SK-N-SH (cell line): Measurements from ENCODE around the gene DNHD1. TPM values are rescaled to one million over a fixed set of nuclear protein-coding genes. Genes with fewer than 3 reads are reported as not detected.

Experiments used
- CTCF ChIA-PET: fragments of 300-600, 350-600 bp; formaldehyde crosslinking; extraction: SDS; loops from one replicate; lab custom pipeline; 2021; lab: Yijun Ruan, JAX
- POLR2A ChIA-PET: fragments of 350-600 bp; sonication (Branson Sonifier 250); formaldehyde crosslinking; extraction: SDS; loops from one replicate; lab custom pipeline; 2020; ENCODE audit warnings: antibody characterized with exemption, inconsistent platforms; lab: Yijun Ruan, JAX
- DNase-seq: peaks from one replicate; pipeline ENCODE4 v3.0.0; 2012
- H2AFZ ChIP-seq: fragments of 200-600 bp; sonication (generic); 2 replicates; pipeline ENCODE4 v1.8.1; 2016; ENCODE audit warnings: antibody characterized with exemption, mild to moderate bottlenecking, low read depth
- H3F3A ChIP-seq: fragments of 200-600 bp; sonication (generic); replicated peaks from 2 replicates; pipeline ENCODE3; 2016; ENCODE audit warnings: antibody characterized with exemption, mild to moderate bottlenecking; ENCODE audit not compliant: insufficient read depth
- H3K27ac ChIP-seq, 2 experiments: fragments of 200-500 bp in 1 of 2; fragments of 200-600 bp in 1 of 2; sonication (Bioruptor generic) in 1 of 2; sonication (generic), shearing (Covaris generic) in 1 of 2; 2 replicates each; pipeline versions ENCODE4 v1.5.1 to v1.6.1; 2014 to 2016; ENCODE audit warnings: low read depth in 2 of 2, inconsistent platforms in 1 of 2, low read length in 1 of 2, mild to moderate bottlenecking in 1 of 2, mixed read lengths in 1 of 2
- H3K27me3 ChIP-seq: fragments of 200-600 bp; sonication (generic), shearing (Covaris generic); 2 replicates; pipeline ENCODE4 v1.6.1; 2016; ENCODE audit warnings: mixed run types; ENCODE audit not compliant: insufficient read depth
- H3K36me3 ChIP-seq, 2 experiments: fragments of 200-500 bp in 1 of 2; fragments of 200-600 bp in 1 of 2; sonication (Bioruptor generic) in 1 of 2; sonication (generic) in 1 of 2; replicated peaks in 1 of 2; 2 replicates each; pipeline versions ENCODE3 to v1.5.1; 2014 to 2016; ENCODE audit warnings: low read length in 1 of 2, mild to moderate bottlenecking in 1 of 2; ENCODE audit not compliant: insufficient read depth in 2 of 2, control insufficient read depth in 1 of 2
- H3K4me1 ChIP-seq, 2 experiments: fragments of 200-500 bp in 1 of 2; fragments of 200-600 bp in 1 of 2; sonication (Bioruptor generic) in 1 of 2; sonication (generic), shearing (Covaris generic) in 1 of 2; 2 replicates each; pipeline versions ENCODE4 v1.5.1 to v1.6.1; 2014 to 2016; ENCODE audit warnings: low read depth in 1 of 2, low read length in 1 of 2, mixed run types in 1 of 2; ENCODE audit not compliant: insufficient read depth in 2 of 2, control insufficient read depth in 1 of 2
- H3K4me2 ChIP-seq: fragments of 200-600 bp; sonication (generic), shearing (Covaris generic); 2 replicates; pipeline ENCODE4 v1.6.1; 2017; ENCODE audit warnings: mixed run types
- H3K4me3 ChIP-seq, 2 experiments: fragments of 200-500 bp in 1 of 2; fragments of 200-600 bp in 1 of 2; sonication (Bioruptor generic) in 1 of 2; sonication (generic), shearing (Covaris generic) in 1 of 2; 2 replicates each; pipeline versions ENCODE4 v1.5.1 to v1.8.1; 2014 to 2016; ENCODE audit warnings: low read depth in 2 of 2, inconsistent platforms in 1 of 2, low read length in 1 of 2, mild to moderate bottlenecking in 1 of 2, mixed read lengths in 1 of 2, moderate library complexity in 1 of 2
- H3K79me2 ChIP-seq: fragments of 200-600 bp; sonication (generic); 2 replicates; pipeline ENCODE4 v1.8.1; 2017; ENCODE audit warnings: mild to moderate bottlenecking; ENCODE audit not compliant: insufficient read depth
- H3K9ac ChIP-seq: fragments of 200-600 bp; sonication (generic); 2 replicates; pipeline ENCODE4 v1.6.1; 2017; ENCODE audit warnings: mixed run types
- H3K9me2 ChIP-seq: fragments of 200-600 bp; sonication (generic); 2 replicates; pipeline ENCODE4 v1.6.1; 2017; ENCODE audit warnings: mixed run types
- H3K9me3 ChIP-seq: fragments of 200-600 bp; sonication (generic); 2 replicates; pipeline ENCODE4 v1.6.1; 2017; ENCODE audit warnings: mixed run types, mild to moderate bottlenecking, moderate library complexity
- H4K20me1 ChIP-seq: fragments of 200-600 bp; sonication (generic); 2 replicates; pipeline ENCODE4 v1.6.1; 2017; ENCODE audit warnings: mild to moderate bottlenecking, mixed run types; ENCODE audit not compliant: insufficient read depth
- EP300 ChIP-seq, 2 experiments: IDR thresholded peaks; 2 replicates each; pipeline versions ENCODE4 v1.4.0 to v1.6.1; 2012; ENCODE audit warnings: borderline replicate concordance in 1 of 2, low read depth in 1 of 2, low read length in 1 of 2
- FOSL2 ChIP-seq: IDR thresholded peaks from 2 replicates; pipeline ENCODE4 v1.4.0; 2012; ENCODE audit warnings: low read depth, mild to moderate bottlenecking, moderate library complexity, borderline replicate concordance
- FOXJ3 ChIP-seq: sonication (generic); formaldehyde crosslinking; IDR thresholded peaks from 2 replicates; pipeline ENCODE4 v1.5.1; 2020; ENCODE audit warnings: mild to moderate bottlenecking, missing genetic modification reagents
- GATA2 ChIP-seq: sonication (generic); formaldehyde crosslinking; IDR thresholded peaks from 2 replicates; pipeline ENCODE4 v1.5.0; 2020; ENCODE audit warnings: mild to moderate bottlenecking, missing genetic modification reagents
- JUND ChIP-seq: IDR thresholded peaks from 2 replicates; pipeline ENCODE4 v1.4.0; 2012
- MXI1 ChIP-seq: IDR thresholded peaks from 2 replicates; pipeline ENCODE4 v1.6.1; 2012; ENCODE audit warnings: mild to moderate bottlenecking, low read depth, low read length, improper control_type of control experiment
- NFIC ChIP-seq: IDR thresholded peaks from 2 replicates; pipeline ENCODE4 v1.4.0; 2012; ENCODE audit warnings: borderline replicate concordance
- POLR2AphosphoS5 ChIP-seq: IDR thresholded peaks from 2 replicates; pipeline ENCODE4 v1.6.1; 2012; ENCODE audit warnings: low read depth, low read length
- RAD21 ChIP-seq: IDR thresholded peaks from 2 replicates; pipeline ENCODE4 v1.6.1; 2012; ENCODE audit warnings: mild to moderate bottlenecking, low read length
- RCOR1 ChIP-seq: fragments of 150-350 bp; IDR thresholded peaks from 2 replicates; pipeline ENCODE4 v1.6.1; 2017; ENCODE audit warnings: antibody characterized with exemption, low read length
- RFX5 ChIP-seq: IDR thresholded peaks from 2 replicates; pipeline ENCODE4 v1.6.1; 2012; ENCODE audit warnings: mild to moderate bottlenecking, improper control_type of control experiment, low read length
- SIN3A ChIP-seq: IDR thresholded peaks from 2 replicates; pipeline ENCODE4 v1.6.1; 2012; ENCODE audit warnings: low read depth, mild to moderate bottlenecking, low read length, moderate library complexity, borderline replicate concordance
- TAF1 ChIP-seq: IDR thresholded peaks from 2 replicates; pipeline ENCODE4 v1.6.1; 2012; ENCODE audit warnings: low read depth, mild to moderate bottlenecking, low read length, moderate library complexity, borderline replicate concordance
- YY1 ChIP-seq: IDR thresholded peaks from 2 replicates; pipeline ENCODE4 v1.4.0; 2012; ENCODE audit warnings: low read depth, mild to moderate bottlenecking
- WGBS: methylation state at CpG from one replicate; pipeline ENCODE4 v1.1.6; 2017; ENCODE audit warnings: low lambda C conversion rate; 5-methylcytosine and 5-hydroxymethylcytosine counted together
- polyA plus RNA-seq, 3 experiments: library from polyadenylated mRNA; depleted of rRNA; stranded (reverse); fragments of >200 nt; gene quantifications; 2 replicates each; pipeline ENCODE4 v1.2.3, GENCODE V29; 2012
- TF ChIP-seq, protein P1 (sequence below): IDR thresholded peaks from 2 replicates; pipeline ENCODE4 v1.6.1; 2012; ENCODE audit warnings: mild to moderate bottlenecking, low read depth, low read length, moderate library complexity
- TF ChIP-seq, protein P2 (sequence below): IDR thresholded peaks from 2 replicates; pipeline ENCODE4 v1.4.0; 2012; ENCODE audit warnings: low read depth, borderline replicate concordance
- TF ChIP-seq, protein P3 (sequence below): IDR thresholded peaks from 2 replicates; pipeline ENCODE4; 2012
- TF ChIP-seq, protein P4 (sequence below): IDR thresholded peaks from 2 replicates; pipeline ENCODE4 v1.4.0; 2012; ENCODE audit warnings: low read depth

The DNHD1 gene
- polyA plus RNA-seq, 1 of the 3 experiments (the other 2 are of a cell fraction), result 5.3 TPM

DNA sequence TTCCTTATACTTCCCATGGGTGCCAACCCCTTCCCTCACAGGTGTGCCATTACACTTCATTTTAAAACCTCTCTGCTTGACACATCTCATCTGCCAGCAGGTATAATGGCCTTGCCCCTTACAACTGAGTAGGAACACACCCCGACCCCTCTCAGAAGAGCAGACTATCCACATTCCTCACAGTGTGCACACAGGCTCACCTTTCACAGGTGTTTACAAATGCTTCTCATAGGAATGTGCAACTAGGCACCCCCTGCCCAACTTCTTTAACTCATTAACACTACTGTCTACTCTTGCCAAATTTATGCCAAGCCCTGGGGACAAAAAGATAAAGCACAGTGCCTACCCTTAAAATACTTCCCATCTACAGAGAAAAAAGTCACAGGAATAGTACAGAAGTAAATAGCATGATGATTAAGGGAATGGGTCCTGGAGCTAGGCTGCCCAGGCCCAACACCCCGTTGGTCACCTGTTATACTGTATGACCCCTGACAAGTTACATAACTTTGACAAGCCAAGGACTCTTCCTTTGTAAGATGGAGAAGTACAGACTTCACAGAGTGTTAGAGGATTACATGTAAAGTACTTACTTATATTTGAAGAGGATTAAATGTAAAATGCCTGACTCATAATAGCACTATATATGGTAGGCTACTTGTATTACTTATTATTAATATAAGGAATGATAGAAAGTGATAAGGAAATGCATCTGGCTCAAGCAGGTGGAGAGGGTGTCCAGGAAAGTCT is 38.6 kb upstream of the DNHD1 start:
- H3K79me2 ChIP-seq, result no peaks in the 10 kb centered on the region
- WGBS, result 87% methylated on average over 2 of the region's 2 CpGs
- no peaks in the 10 kb centered on the region for H3K4me1 ChIP-seq
- no peak for TF ChIP-seq SIN3A
- TF ChIP-seq, protein P1, sequence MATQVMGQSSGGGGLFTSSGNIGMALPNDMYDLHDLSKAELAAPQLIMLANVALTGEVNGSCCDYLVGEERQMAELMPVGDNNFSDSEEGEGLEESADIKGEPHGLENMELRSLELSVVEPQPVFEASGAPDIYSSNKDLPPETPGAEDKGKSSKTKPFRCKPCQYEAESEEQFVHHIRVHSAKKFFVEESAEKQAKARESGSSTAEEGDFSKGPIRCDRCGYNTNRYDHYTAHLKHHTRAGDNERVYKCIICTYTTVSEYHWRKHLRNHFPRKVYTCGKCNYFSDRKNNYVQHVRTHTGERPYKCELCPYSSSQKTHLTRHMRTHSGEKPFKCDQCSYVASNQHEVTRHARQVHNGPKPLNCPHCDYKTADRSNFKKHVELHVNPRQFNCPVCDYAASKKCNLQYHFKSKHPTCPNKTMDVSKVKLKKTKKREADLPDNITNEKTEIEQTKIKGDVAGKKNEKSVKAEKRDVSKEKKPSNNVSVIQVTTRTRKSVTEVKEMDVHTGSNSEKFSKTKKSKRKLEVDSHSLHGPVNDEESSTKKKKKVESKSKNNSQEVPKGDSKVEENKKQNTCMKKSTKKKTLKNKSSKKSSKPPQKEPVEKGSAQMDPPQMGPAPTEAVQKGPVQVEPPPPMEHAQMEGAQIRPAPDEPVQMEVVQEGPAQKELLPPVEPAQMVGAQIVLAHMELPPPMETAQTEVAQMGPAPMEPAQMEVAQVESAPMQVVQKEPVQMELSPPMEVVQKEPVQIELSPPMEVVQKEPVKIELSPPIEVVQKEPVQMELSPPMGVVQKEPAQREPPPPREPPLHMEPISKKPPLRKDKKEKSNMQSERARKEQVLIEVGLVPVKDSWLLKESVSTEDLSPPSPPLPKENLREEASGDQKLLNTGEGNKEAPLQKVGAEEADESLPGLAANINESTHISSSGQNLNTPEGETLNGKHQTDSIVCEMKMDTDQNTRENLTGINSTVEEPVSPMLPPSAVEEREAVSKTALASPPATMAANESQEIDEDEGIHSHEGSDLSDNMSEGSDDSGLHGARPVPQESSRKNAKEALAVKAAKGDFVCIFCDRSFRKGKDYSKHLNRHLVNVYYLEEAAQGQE, result no peak
- TF ChIP-seq TAF1, result no peak
- TF ChIP-seq, protein P2, sequence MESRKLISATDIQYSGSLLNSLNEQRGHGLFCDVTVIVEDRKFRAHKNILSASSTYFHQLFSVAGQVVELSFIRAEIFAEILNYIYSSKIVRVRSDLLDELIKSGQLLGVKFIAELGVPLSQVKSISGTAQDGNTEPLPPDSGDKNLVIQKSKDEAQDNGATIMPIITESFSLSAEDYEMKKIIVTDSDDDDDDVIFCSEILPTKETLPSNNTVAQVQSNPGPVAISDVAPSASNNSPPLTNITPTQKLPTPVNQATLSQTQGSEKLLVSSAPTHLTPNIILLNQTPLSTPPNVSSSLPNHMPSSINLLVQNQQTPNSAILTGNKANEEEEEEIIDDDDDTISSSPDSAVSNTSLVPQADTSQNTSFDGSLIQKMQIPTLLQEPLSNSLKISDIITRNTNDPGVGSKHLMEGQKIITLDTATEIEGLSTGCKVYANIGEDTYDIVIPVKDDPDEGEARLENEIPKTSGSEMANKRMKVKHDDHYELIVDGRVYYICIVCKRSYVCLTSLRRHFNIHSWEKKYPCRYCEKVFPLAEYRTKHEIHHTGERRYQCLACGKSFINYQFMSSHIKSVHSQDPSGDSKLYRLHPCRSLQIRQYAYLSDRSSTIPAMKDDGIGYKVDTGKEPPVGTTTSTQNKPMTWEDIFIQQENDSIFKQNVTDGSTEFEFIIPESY, result no peak
- TF ChIP-seq MXI1, result no peak
- no peak for TF ChIP-seq POLR2AphosphoS5
- TF ChIP-seq, protein P3, sequence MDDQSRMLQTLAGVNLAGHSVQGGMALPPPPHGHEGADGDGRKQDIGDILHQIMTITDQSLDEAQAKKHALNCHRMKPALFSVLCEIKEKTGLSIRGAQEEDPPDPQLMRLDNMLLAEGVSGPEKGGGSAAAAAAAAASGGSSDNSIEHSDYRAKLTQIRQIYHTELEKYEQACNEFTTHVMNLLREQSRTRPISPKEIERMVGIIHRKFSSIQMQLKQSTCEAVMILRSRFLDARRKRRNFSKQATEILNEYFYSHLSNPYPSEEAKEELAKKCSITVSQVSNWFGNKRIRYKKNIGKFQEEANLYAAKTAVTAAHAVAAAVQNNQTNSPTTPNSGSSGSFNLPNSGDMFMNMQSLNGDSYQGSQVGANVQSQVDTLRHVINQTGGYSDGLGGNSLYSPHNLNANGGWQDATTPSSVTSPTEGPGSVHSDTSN, result no peak
- no peak for TF ChIP-seq RFX5
- no peak for TF ChIP-seq JUND
- TF ChIP-seq, protein P4, sequence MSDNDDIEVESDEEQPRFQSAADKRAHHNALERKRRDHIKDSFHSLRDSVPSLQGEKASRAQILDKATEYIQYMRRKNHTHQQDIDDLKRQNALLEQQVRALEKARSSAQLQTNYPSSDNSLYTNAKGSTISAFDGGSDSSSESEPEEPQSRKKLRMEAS, result no peak
- TF ChIP-seq EP300 (IDR thresholded peaks at IDR 0.05; ENCODE audit: borderline replicate concordance in 1 of 2, low read depth in 1 of 2, low read length in 1 of 2), result no peak
- no peak for TF ChIP-seq RCOR1
- TF ChIP-seq YY1, result no peak
- TF ChIP-seq NFIC, result no peak
- TF ChIP-seq GATA2 (CRISPR knock-in tag), result no peak
- no peak for TF ChIP-seq RAD21
- TF ChIP-seq FOXJ3 (CRISPR knock-in tag), result no peak
- no peak for TF ChIP-seq FOSL2
- TF ChIP-seq, all 33 proteins: peak for 0
- Histone ChIP-seq H4K20me1 (no peaks in the 10 kb centered on the region), H3K9me2 (no peaks in the 10 kb centered on the region), H3K36me3 (peaks cover 22 to 45% of the 10 kb centered on the region in 2 experiments), H3F3A (no peaks in the 10 kb centered on the region), H2AFZ (no peak overlapping the region), H3K4me3 (no peak overlapping the region), H3K9ac (no peak overlapping the region), H3K27me3 (no peaks in the 10 kb centered on the region), H3K4me2 (no peak overlapping the region), H3K9me3 (no peaks in the 10 kb centered on the region), H3K27ac (no peak overlapping the region)
- ChIA-PET CTCF (interaction anchor here (1.1 kb wide), 1 partner anchor 15 kb away, joined by 3 read pairs; no protein-coding TSS in a partner anchor), POLR2A (no interaction called here)
- no peak for DNase-seq
